Measurements from ENCODE around the gene SOD2.

DNA sequence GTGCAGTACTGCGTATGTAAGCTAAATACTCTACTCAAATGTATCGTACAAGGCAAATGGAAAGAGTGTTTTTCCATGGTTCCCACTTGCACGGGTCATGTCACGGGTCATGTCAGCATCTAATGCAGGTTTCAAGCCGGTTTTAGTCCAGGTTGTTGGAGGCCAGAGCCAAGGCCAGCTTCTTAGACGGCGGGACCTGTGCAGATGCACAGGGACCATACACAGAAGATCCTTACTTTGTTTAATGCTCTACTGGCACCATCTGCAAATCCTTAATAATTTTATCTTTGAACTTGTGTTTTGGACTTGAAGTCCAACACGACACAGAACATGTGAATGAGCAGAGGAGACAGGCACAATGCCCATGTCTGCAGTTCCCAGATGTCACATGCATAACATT lies 42.7 kb downstream of the SOD2 start:
- TF ChIP-seq, protein P1, sequence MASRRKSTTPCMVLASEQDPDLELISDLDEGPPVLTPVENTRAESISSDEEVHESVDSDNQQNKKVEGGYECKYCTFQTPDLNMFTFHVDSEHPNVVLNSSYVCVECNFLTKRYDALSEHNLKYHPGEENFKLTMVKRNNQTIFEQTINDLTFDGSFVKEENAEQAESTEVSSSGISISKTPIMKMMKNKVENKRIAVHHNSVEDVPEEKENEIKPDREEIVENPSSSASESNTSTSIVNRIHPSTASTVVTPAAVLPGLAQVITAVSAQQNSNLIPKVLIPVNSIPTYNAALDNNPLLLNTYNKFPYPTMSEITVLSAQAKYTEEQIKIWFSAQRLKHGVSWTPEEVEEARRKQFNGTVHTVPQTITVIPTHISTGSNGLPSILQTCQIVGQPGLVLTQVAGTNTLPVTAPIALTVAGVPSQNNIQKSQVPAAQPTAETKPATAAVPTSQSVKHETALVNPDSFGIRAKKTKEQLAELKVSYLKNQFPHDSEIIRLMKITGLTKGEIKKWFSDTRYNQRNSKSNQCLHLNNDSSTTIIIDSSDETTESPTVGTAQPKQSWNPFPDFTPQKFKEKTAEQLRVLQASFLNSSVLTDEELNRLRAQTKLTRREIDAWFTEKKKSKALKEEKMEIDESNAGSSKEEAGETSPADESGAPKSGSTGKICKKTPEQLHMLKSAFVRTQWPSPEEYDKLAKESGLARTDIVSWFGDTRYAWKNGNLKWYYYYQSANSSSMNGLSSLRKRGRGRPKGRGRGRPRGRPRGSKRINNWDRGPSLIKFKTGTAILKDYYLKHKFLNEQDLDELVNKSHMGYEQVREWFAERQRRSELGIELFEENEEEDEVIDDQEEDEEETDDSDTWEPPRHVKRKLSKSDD (conservative IDR thresholded peaks at IDR 0.05; ENCODE audit: low read length): no peak
- TF ChIP-seq ZSCAN29 (IDR thresholded peaks at IDR 0.05): no peak
- TF ChIP-seq, protein P2, sequence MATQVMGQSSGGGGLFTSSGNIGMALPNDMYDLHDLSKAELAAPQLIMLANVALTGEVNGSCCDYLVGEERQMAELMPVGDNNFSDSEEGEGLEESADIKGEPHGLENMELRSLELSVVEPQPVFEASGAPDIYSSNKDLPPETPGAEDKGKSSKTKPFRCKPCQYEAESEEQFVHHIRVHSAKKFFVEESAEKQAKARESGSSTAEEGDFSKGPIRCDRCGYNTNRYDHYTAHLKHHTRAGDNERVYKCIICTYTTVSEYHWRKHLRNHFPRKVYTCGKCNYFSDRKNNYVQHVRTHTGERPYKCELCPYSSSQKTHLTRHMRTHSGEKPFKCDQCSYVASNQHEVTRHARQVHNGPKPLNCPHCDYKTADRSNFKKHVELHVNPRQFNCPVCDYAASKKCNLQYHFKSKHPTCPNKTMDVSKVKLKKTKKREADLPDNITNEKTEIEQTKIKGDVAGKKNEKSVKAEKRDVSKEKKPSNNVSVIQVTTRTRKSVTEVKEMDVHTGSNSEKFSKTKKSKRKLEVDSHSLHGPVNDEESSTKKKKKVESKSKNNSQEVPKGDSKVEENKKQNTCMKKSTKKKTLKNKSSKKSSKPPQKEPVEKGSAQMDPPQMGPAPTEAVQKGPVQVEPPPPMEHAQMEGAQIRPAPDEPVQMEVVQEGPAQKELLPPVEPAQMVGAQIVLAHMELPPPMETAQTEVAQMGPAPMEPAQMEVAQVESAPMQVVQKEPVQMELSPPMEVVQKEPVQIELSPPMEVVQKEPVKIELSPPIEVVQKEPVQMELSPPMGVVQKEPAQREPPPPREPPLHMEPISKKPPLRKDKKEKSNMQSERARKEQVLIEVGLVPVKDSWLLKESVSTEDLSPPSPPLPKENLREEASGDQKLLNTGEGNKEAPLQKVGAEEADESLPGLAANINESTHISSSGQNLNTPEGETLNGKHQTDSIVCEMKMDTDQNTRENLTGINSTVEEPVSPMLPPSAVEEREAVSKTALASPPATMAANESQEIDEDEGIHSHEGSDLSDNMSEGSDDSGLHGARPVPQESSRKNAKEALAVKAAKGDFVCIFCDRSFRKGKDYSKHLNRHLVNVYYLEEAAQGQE (IDR thresholded peaks at IDR 0.05; ENCODE audit: borderline replicate concordance): no peak
- TF ChIP-seq, protein P2 (CRISPR knock-in tag; IDR thresholded peaks at IDR 0.05; ENCODE audit: low read depth): no peak
- no peak for TF ChIP-seq TOE1 (IDR thresholded peaks at IDR 0.05; ENCODE audit: borderline replicate concordance)
- no peak for TF ChIP-seq TOE1 (CRISPR knock-in tag; IDR thresholded peaks at IDR 0.05; ENCODE audit: borderline replicate concordance, low read depth)
- TF ChIP-seq, protein P3, sequence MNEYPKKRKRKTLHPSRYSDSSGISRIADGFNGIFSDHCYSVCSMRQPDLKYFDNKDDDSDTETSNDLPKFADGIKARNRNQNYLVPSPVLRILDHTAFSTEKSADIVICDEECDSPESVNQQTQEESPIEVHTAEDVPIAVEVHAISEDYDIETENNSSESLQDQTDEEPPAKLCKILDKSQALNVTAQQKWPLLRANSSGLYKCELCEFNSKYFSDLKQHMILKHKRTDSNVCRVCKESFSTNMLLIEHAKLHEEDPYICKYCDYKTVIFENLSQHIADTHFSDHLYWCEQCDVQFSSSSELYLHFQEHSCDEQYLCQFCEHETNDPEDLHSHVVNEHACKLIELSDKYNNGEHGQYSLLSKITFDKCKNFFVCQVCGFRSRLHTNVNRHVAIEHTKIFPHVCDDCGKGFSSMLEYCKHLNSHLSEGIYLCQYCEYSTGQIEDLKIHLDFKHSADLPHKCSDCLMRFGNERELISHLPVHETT (CRISPR knock-in tag; conservative IDR thresholded peaks at IDR 0.05 in 1 of 2, IDR thresholded peaks at IDR 0.05 in 1 of 2): no peak
- no peak for TF ChIP-seq NFE2L1 (tag; IDR thresholded peaks at IDR 0.05; ENCODE audit: borderline replicate concordance, low read depth)
- TF ChIP-seq EP300 (IDR thresholded peaks at IDR 0.05; ENCODE audit: low read length): no peak
- TF ChIP-seq, protein P4, sequence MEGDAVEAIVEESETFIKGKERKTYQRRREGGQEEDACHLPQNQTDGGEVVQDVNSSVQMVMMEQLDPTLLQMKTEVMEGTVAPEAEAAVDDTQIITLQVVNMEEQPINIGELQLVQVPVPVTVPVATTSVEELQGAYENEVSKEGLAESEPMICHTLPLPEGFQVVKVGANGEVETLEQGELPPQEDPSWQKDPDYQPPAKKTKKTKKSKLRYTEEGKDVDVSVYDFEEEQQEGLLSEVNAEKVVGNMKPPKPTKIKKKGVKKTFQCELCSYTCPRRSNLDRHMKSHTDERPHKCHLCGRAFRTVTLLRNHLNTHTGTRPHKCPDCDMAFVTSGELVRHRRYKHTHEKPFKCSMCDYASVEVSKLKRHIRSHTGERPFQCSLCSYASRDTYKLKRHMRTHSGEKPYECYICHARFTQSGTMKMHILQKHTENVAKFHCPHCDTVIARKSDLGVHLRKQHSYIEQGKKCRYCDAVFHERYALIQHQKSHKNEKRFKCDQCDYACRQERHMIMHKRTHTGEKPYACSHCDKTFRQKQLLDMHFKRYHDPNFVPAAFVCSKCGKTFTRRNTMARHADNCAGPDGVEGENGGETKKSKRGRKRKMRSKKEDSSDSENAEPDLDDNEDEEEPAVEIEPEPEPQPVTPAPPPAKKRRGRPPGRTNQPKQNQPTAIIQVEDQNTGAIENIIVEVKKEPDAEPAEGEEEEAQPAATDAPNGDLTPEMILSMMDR (IDR thresholded peaks at IDR 0.05 in 2 of 3, conservative IDR thresholded peaks at IDR 0.05 in 1 of 3; ENCODE audit: insufficient read depth in 2 of 3, low read depth in 1 of 3, low read length in 3 of 3): no peak
- no peak for TF ChIP-seq MYNN (IDR thresholded peaks at IDR 0.05)
- no peak for TF ChIP-seq MYNN (CRISPR knock-in tag; IDR thresholded peaks at IDR 0.05)
- TF ChIP-seq SAFB2 (IDR thresholded peaks at IDR 0.05; ENCODE audit: borderline replicate concordance, low read depth, low read length, severe bottlenecking): no peak
- TF ChIP-seq MAFK (IDR thresholded peaks at IDR 0.05; ENCODE audit: low read length): no peak
- no peak for TF ChIP-seq FOXA1 (IDR thresholded peaks at IDR 0.05; ENCODE audit: borderline replicate concordance)
- TF ChIP-seq POLR2G (IDR thresholded peaks at IDR 0.05; ENCODE audit: low read depth, low read length): no peak
- no peak for TF ChIP-seq POLR2A (conservative IDR thresholded peaks at IDR 0.05)
